Colonic mucosa (tissue), 4 donors: ENCODE measurements around the gene TRMT10B. TPM values are rescaled to one million over a fixed set of nuclear protein-coding genes. Genes with fewer than 3 reads are reported as not detected.

Experiments used
- DNase-seq: peaks from one replicate; pipeline ENCODE4 v3.0.0-alpha.2; 2020
- H3K27ac ChIP-seq: fragments of 200-600 bp; one replicate; pipeline ENCODE4 v1.8.0; 2021
- H3K27me3 ChIP-seq: fragments of 200-600 bp; one replicate; pipeline ENCODE4 v1.8.0; 2021
- H3K36me3 ChIP-seq: fragments of 200-600 bp; one replicate; pipeline ENCODE4 v1.8.0; 2021
- H3K4me1 ChIP-seq: fragments of 200-600 bp; one replicate; pipeline ENCODE4 v1.8.0; 2021; ENCODE audit warnings: mild to moderate bottlenecking
- H3K4me3 ChIP-seq: fragments of 200-600 bp; one replicate; pipeline ENCODE4 v1.8.0; 2021
- H3K9ac ChIP-seq, 2 donors: one replicate each; pipeline ENCODE4 v1.7.0; 2013; ENCODE audit warnings: control low read depth in 2 of 2, low read depth in 2 of 2, low read length in 2 of 2
- H3K9me3 ChIP-seq: fragments of 200-600 bp; one replicate; pipeline ENCODE4 v1.8.0; 2021
- intact Hi-C: fragments of 100-400 bp; cut with DNase I; formaldehyde crosslinking; loops from one replicate; pipeline ENCODE4 v1.14.1; 2022
- total RNA-seq, 2 donors: library from RNA; stranded (reverse); fragmentation: NEBNext Ultra II Directional in 1 of 2; extraction: Animal tissue kit (Norgen Biotek cat#: 25700) in 1 of 2; gene quantifications; one replicate each; pipeline ENCODE4 v1.2.1, GENCODE V29; 2021
- TF ChIP-seq, protein P1 (sequence below): fragments of 200-600 bp; IDR thresholded peaks from one replicate; pipeline ENCODE4 v1.8.0; 2022; ENCODE audit warnings: antibody characterized with exemption, mild to moderate bottlenecking
- donor health status: healthy.
- donor health status: DM: no; HTN: no; CAD: no.
- donor health status: DM: no; HTN: no; CAD: no.

TRMT10B gene
- total RNA-seq, 2 donors from 2014 or later = 8.3 to 11.9 TPM

DNA sequence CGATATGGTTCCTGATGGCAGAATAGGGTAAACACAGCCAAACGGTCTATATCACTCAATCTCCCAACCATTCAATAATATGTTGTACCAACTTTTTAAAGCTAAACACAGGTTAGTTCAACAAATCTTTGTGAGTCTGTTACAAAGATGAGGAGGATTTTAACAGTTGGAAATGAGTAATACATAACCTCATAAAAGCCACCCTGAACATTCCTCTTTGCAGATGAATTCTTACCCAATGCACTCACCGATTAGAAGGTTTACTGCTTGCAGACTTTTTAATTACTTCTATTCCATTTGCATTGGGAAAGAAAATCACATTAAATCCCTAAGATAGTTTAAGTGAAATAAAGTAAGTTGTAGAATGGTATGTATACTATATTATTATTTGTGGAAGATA is 23.3 kb upstream of the TRMT10B start:
- Histone ChIP-seq H3K9ac (no peak overlapping the region), H3K27ac (no peak overlapping the region), H3K36me3 (no peaks in the 10 kb centered on the region), H3K4me3 (no peak overlapping the region), H3K27me3 (no peaks in the 10 kb centered on the region), H3K4me1 (no peaks in the 10 kb centered on the region), H3K9me3 (no peaks in the 10 kb centered on the region)
- DNase-seq = no peak
- intact Hi-C loops = no loop called here
- TF ChIP-seq, protein P1, sequence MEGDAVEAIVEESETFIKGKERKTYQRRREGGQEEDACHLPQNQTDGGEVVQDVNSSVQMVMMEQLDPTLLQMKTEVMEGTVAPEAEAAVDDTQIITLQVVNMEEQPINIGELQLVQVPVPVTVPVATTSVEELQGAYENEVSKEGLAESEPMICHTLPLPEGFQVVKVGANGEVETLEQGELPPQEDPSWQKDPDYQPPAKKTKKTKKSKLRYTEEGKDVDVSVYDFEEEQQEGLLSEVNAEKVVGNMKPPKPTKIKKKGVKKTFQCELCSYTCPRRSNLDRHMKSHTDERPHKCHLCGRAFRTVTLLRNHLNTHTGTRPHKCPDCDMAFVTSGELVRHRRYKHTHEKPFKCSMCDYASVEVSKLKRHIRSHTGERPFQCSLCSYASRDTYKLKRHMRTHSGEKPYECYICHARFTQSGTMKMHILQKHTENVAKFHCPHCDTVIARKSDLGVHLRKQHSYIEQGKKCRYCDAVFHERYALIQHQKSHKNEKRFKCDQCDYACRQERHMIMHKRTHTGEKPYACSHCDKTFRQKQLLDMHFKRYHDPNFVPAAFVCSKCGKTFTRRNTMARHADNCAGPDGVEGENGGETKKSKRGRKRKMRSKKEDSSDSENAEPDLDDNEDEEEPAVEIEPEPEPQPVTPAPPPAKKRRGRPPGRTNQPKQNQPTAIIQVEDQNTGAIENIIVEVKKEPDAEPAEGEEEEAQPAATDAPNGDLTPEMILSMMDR = no peak

DNA sequence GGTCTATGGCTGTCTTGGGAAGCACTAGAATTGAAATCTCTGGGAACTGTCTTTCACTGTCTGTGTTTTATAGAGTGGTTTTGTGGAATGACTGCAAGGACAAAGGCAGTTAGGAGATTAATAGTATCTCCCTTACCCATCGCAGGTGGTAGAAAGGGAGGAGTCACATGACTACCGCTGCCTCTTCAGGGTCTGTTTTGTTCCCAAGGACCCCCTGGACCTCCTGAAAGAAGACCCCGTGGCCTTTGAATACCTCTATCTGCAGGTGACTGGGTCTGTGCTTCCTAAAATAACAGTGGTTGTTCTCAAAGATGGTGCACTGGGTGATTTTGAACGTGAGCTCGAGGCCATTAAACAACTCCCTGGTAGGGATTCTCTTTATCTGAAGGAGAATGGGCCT is 22.8 kb upstream of the TRMT10B start:
- no peaks in the 10 kb centered on the region for H3K4me1 ChIP-seq
- DNase-seq = no peak
- TF ChIP-seq, protein P1 = no peak
- no peak overlapping the region for H3K27ac ChIP-seq
- H3K9me3 ChIP-seq = no peaks in the 10 kb centered on the region
- intact Hi-C loops = no loop called here
- H3K9ac ChIP-seq = no peak overlapping the region
- H3K36me3 ChIP-seq = no peaks in the 10 kb centered on the region
- H3K4me3 ChIP-seq = no peak overlapping the region
- no peaks in the 10 kb centered on the region for H3K27me3 ChIP-seq

DNA sequence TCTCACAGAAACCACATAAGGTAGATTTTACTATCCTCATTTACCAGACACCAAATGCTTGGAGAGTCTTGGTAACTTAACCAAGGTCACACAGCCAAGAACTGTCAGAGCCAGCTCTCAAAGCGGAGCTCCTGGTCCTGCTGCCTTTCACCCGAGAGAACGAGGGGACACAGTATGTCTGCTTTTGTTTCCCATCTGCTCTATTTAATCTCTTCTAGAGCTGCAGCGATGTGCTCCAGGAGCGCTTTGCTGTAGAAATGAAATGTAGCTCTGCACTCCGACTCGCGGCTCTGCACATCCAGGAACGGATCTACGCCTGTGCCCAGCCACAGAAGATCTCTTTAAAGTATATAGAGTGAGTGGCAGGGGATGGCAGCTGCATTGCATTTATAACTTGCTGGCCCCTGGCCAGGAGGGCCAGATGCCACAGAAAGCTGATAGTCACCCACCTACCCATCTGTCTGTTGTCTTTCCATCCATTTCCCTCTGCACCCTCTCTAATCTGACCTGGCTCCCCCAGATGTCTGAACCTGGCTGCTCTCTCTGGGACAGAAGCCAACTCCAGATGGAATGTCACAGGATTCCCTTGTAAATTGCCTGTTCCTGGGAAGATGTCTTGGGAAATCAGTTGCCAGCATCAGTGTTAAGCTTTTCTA is 21.4 kb upstream of the TRMT10B start:
- no peaks in the 10 kb centered on the region for H3K9me3 ChIP-seq
- intact Hi-C loops = no loop called here

DNA sequence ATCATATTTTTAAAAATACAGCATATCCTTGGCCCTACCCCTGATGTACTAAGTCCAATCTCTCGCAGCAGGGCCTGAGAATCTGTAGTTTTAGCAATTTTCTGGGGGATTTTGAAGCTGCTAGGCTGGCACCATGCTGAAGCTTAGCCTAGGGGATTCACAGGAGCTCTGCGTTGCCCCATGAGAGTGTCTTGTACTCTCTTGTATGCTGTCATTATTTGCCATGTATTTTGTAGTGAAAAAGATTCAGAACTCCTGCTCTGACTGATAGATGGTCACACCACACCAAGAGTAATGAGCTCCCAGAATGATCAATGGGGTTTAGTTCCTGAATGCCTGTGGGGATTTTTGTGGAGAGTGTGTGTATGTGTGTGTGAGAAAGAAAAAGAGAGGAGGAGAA is 20.7 kb upstream of the TRMT10B start:
- Histone ChIP-seq H3K9me3 (no peaks in the 10 kb centered on the region), H3K27ac (no peak overlapping the region), H3K27me3 (no peaks in the 10 kb centered on the region), H3K9ac (no peak overlapping the region), H3K4me1 (no peaks in the 10 kb centered on the region), H3K4me3 (no peak overlapping the region), H3K36me3 (no peaks in the 10 kb centered on the region)
- TF ChIP-seq, protein P1 = no peak
- intact Hi-C loops = no loop called here
- DNase-seq = no peak

More for the DNA sequence above, 21.4 kb upstream of the TRMT10B start:
- no peaks in the 10 kb centered on the region for H3K36me3 ChIP-seq
- H3K27me3 ChIP-seq = no peaks in the 10 kb centered on the region
- no peak overlapping the region for H3K4me3 ChIP-seq
- H3K9ac ChIP-seq = no peak overlapping the region
- no peak overlapping the region for H3K27ac ChIP-seq
- H3K4me1 ChIP-seq = no peaks in the 10 kb centered on the region
- TF ChIP-seq, protein P1 = no peak
- DNase-seq = no peak

DNA sequence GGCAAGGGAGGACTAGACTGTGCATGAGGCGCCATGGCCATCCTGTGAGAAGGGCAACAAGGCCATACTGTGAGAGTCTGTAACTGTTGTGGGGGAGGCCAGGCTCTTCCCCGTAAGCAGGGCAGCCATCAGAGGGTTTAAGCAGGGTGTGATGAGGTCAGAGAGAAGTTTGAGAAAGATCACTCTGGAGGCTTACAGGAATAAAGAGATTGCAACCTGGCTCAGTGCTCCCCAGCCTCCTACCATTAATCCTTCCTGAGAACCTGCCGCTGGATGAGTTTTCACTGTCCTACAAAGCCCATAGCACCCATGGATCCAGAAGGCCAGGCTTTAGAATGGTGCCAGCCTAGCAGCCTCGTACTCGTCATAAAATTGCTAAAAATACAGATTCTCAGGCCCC is 14.4 kb upstream of the TRMT10B start:
- Histone ChIP-seq H3K9ac (no peak overlapping the region), H3K27ac (no peak overlapping the region), H3K4me3 (no peak overlapping the region), H3K36me3 (no peaks in the 10 kb centered on the region), H3K27me3 (no peaks in the 10 kb centered on the region), H3K4me1 (no peaks in the 10 kb centered on the region), H3K9me3 (no peaks in the 10 kb centered on the region)
- TF ChIP-seq, protein P1 = no peak
- intact Hi-C loops = no loop called here
- DNase-seq = no peak
